NCI-H2081 treated with DMSO at 0.1 percent for 48 hours (cell line): ENCODE results near the gene BMP8B.
"Not testable (repeated sequence)": the region's sequence is repeated elsewhere in the genome, so short reads cannot be mapped to it uniquely, and the experiment has no call there.

Source experiments
- DNase-seq: peaks from one replicate; lab custom pipeline; 2025; lab: John Stamatoyannopoulos, UW

The BMP8B gene

GRCh38 chr1:39777896-39778295 is 10.8 kb downstream of the BMP8B start:
- not testable (repeated sequence) for DNase-seq

GRCh38 chr1:39777306-39777705 is 11.4 kb downstream of the BMP8B start:
- no peak for DNase-seq

DNA sequence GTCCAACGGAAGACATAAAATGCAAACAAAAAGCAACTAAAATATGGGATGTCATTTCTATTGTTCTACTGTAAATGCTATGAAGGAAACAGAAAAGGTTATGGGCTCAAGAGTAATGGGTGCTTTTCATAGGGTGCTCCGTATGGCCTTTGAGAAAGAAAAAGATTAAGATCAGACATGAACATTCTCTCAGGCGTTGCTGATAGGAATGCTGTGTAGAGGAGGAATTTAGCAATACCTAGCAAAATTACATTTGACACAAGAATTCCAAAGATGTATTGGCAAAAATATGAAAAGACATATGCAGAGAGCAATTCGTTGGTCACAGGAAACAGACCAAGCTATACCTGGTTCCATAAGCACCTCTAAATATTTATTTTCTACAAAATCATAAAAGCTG is 11.8 kb downstream of the BMP8B start:
- DNase-seq: no peak

DNA sequence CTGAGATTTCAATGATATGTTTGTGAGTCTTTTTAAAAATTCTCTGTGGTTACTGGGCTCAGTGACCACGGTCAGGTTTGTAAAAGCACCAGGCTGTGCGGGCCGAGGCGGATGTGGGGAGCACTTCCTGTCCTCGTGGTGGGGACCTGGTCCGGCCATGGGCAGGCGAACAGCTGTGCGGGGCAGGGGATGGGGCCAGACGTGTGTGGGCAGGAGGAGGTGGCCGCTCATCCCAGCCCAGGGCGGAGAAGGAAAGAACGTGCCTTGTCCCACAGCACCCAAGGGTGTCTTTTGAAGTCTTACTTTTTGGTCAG is 12.3 kb downstream of the BMP8B start:
- DNase-seq: no peak

DNA sequence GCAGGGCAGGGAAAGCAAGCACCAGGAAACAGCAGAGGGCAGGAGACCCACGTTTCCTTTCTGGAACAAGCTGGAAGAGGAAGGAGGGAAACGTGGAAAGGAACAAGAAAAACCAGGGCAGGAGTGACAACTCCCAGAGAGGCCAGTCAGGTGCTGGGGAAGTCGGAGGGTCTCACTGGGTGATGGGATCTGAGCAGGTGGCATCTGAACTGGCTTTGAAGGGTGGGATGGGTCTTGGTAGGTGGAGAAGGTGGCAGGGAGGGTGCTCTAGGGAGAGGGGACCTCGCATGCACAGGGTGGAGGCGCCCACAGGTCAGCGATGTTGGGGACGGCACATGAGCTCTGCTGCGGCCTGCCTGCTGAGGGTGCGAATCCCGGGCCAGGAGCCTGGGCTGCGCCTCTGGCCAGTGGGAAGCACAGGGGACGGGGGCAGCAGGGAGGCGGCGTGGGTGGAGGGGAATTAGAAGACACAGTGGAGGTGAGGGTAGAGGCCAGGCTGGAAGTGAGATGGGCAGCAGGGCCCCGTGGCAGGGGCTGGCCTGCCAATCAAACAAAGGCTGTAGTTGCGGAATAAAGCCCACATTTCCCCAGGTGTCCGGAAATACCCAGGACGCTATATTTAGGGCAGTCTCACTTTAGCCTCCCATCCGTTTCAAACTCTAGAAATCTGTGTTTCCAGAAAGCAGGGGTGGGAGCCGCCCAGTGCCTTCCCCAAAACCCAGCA is 12.8 kb downstream of the BMP8B start:
- DNase-seq: not testable (repeated sequence)

DNA sequence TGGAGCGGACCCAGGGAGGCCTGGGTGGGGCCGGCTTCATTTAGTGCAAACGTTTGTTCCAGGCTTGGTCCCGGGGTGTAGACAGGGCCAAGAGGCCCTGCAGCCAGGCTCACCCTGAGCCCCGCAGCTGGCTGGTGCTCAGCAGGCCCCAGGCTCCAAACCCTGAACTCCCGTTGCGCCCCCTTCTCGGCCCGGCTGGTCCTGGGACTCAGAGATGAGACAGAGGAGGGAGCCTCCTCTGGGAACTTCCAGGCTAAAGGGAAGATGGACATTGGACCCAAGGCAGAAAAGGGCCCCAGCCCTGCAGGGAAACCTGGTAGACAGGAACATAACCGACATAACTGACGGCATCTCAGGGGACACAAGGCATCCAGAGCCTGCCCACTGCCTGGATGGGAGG is 13.5 kb downstream of the BMP8B start:
- DNase-seq: not testable (repeated sequence)

GRCh38 chr1:39773369-39773979 is 15.2 kb downstream of the BMP8B start:
- DNase-seq: not testable (repeated sequence)

DNA sequence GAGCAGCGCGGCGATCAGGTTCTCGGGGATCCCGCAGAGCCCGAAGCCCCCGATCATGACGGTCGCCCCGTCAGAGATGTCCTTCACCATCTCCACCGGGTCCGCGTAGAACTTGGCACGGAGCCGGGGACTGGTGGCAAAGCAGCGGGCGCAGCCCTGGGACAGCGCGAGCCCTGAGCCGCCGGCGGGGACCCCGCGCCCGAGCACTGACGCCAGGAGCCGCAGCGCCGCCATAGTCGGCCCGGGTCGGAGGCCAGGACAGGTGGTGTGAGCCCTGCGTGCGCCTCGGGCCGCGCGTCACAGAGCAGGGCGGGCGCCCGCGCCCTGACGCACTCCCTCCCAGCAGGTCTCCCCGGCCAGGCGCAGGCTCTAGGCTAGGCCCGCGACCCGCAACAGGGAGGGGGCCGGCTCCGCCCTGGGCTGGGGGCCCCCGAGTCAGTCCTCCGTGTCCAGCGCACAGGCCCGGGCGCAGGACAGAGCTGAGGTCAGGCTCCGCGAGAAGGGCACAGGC is 17.6 kb downstream of the BMP8B start, which contains the start of gene OXCT2:
TSS of gene OXCT2 (minus strand) at position 327 of the 511 bp plus-strand sequence. CDS start at position 234, 93 bp downstream.
- not testable (repeated sequence) for DNase-seq

DNA sequence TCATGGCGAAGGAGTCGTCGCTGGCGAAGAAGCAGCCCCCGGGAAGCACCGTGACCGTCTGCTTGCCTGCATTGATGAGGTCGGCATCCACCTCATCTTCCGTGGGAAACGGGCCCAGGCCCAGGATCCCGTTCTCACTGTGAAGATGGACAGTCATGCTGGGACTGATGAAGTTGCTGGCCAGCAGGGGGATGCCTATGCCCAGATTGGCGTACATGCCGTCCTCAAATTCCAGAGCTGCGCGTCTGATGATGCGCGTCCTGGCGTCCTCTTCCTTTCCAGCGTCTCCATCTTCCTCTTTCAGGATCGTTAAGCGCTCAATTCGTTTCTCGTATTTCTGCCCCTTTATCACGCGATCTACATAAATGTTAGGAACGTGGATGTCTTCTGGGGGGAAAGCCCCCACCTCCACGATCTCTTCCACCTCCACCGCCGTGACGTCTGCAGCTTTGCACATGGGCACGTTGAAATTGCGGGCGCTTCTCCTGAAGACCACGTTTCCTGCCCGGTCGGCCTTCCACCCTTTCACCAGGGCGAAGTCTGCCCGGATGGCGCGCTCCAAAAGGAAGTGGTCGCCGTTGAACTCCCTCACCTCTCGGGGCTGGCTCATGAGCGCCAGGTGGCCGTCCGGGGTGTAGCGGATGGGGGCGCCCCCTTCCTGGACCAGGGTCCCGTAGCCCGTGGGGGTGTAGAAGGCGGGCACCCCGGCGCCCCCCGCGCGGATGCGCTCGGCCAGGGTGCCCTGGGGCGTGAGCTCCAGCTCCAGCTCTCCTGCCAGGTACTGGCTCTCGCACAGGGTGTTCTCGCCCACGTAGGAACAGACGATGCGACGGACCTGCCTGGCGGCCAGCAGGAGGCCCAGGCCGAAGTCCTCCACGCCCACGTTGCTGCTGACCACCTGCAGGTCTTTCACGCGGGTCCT is 18.3 kb downstream of the BMP8B start:
- not testable (repeated sequence) for DNase-seq

DNA sequence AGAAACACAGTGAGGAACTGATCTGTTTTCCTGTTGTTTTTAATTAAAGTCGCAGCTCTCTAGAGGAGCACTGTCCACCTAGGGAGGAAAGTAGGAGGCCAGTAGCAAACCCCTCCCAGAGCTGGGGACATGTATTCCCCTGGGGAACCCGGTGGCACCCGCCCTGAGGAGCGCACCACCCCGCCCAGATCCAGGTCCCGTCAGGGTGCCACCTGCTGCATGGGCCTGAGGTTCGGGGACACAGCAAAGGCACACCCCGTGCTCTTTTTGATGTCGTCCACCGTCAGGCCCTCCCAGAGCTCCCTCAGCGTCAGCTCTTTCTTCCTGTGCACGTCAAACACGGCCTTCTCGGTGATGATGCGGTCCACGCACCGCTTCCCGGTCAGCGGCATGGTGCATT is 19.2 kb downstream of the BMP8B start:
- DNase-seq: not testable (repeated sequence)

DNA sequence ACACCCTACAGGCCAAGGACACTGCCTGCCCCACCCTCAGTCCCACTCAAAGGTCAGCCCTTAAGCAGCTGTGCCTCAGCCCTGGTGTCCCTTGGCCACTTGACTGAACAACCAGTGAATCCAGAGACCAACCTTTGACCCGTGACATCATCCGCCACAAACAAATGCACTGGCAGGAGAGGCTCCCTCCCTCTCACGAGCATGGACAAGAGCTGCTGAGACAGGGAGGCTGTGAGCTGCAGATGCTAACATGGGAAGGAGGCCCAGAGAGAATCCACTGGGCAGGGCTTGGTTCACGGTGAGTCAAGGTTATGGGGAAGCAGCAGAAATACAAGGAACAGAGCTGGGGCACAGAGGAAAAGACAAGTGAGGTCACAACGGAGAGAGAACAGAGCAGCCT is 22.2 kb downstream of the BMP8B start:
- DNase-seq: not testable (repeated sequence)

DNA sequence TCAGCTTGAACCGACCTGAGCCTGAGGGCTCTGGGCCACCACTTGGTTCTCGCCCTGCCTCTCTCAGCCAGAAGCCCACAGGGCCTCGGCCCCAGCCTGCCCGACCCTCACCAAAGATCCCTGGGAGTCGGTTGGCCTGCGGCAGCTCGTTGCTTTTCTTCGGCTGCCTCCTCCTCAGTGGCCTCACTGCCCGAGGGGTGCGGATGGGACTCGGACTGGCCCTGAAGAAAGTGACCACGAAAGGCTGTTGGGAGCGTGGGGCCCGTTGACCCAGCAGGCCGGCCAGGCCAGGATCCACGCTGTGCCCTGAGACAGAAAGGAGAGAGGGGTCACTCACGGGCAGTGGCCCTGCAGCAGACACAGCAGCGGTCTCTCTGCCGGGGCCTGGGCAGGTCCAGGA is 24.2 kb downstream of the BMP8B start:
- DNase-seq: not testable (repeated sequence)

DNA sequence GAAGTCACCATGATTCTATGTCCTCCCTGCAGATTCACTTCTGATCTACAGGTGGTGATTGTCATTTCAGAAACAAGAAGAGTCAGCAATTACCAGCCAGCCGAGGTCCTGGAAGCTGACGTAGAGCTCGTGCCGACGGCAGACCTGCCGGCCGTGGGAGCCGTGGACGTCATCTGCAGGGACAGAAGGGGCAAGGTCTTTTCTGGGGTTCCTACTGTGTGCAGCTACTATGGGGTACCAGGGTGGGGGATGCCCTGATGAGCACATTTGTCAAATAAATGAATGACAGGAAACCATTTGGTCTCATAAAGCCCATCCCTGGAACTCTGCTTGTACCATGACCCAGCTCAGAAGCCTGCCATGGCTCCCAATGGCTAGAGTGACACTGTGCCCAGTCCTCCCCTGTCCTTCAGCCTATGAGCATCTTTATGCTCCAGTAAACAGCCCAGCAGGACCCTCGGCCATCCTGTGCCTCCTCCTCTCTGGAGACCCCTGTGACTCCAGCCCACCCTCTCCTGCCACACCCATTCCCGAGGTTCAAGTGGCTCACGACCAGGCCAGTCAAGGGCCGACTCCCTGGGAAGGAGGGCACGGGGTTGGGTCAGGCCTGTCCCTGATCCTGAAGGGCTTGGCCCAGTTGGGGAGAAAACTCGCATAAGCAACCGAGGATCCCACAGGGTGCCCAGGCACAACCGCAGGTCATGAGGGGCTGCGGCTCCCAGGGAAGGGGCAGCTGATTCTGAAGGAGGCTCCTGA is 24.9 kb downstream of the BMP8B start:
- not testable (repeated sequence) for DNase-seq

GRCh38 chr1:39762550-39763540 is 25.8 kb downstream of the BMP8B start:
- no peak for DNase-seq

DNA sequence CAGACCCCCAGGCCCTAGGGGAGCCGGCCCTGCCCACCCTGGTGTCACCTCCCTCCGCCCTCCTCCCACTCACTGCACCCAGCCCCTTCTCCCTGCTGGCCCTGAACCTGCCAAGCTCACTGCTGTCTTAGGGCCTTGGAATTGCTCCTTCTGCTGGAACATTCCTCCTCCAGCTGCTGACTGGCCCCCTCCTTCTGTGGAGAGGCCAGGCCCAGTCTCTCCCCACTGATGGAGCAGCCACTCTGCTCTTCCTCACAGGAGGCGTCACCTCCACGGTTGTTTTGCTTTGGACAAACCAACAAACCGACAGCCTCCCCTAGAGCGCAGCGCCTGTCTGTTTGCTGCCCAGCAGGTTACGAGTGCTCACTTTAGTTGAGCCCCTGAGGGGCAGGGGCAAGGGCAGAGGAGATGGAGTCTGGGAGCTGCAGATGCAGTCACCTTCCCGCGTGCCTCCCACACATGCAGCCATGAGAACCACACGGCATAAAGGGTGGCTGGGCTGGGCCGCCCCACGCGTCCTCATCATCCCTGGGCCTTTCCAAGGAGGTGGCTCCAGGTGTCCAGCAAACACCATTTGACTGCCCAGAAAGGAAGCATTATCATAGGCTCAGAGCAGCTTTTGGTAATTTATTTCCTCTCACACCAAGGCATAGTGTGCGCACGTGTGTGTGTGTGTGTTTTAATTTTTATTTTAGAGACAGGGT is 27.0 kb downstream of the BMP8B start:
- DNase-seq: no peak

GRCh38 chr1:39761016-39761415 is 27.6 kb downstream of the BMP8B start:
- DNase-seq: no peak

DNA sequence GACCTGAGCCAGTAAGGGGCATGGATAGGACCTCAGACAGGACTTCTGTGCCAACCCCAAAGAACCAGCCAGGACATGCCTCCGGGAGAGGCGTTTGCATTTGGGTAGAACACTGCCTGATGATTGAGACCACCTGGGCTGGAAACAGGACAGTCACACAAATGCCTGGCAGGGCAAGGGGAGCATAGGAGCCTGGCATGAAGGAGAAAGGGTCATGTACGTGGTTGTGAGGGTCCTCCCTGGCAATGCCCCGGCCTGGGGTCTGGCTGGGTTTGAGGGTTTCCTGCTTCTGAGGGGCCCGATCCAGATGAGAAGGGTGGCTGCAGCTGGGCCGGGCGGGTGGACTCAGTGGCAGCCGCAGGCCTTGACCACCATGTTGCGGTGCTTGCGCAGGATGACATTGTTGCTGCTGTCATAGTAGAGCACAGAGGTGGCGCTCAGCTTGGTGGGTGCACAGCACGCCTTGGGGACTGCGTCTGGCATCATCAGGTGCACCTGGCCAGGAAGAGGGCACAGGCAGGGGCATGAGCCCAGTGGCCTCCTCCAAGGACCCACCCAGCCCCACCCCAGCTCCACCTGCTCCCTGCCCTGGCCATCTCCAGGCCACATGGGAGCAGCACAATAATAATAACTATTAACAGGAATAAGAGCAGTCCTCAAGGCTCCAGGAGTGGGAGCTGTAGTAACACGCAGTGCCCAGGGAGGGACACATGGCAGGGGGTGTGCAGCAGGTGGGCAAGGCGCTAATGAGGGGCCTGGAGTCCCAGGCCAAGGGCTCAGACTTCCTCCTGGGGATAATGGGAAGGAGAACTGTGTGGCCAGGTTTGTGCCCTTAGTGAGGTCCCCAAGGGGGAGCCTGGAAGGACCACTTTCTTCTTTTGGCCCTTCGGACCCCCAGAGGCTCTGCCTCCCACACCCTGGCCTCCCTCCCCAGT is 28.3 kb downstream of the BMP8B start:
- no peak for DNase-seq

GRCh38 chr1:39759436-39759726 is 29.3 kb downstream of the BMP8B start:
- DNase-seq: no peak
